Cardiac muscle cell (in vitro differentiated cells and primary cell): Measurements from ENCODE around the gene VPS35. TPM values are rescaled to one million over a fixed set of nuclear protein-coding genes. Genes with fewer than 3 reads are reported as not detected.

Experiments used
- DNase-seq, 2 donors: peaks; one replicate each; pipeline versions ENCODE4 v3.0.0 to v3.0.0-alpha.2; 2010 to 2017; ENCODE audit warnings: low read depth in 1 of 2, low spot score in 1 of 2
- H3K27ac ChIP-seq: fragments of 200-600 bp; sonication (generic); 2 replicates; pipeline ENCODE4 v1.5.1; 2016
- H3K27me3 ChIP-seq: fragments of 200-600 bp; sonication (generic); 2 replicates; pipeline ENCODE4 v1.6.0; 2016; ENCODE audit warnings: control low read depth
- H3K36me3 ChIP-seq: fragments of 200-600 bp; sonication (generic); 2 replicates; pipeline ENCODE4 v1.5.1; 2016; ENCODE audit warnings: control low read depth
- H3K4me1 ChIP-seq: fragments of 200-600 bp; sonication (generic); 2 replicates; pipeline ENCODE4 v1.8.1; 2017; ENCODE audit warnings: low read depth, mild to moderate bottlenecking, mixed run types
- H3K4me3 ChIP-seq: fragments of 200-600 bp; sonication (generic); 2 replicates; pipeline ENCODE4 v1.5.1; 2016; ENCODE audit warnings: mild to moderate bottlenecking
- H3K9me3 ChIP-seq: fragments of 200-600 bp; sonication (generic); 2 replicates; pipeline ENCODE4 v1.5.1; 2017; ENCODE audit warnings: low read depth, mild to moderate bottlenecking, control low read depth
- CTCF ChIP-seq: IDR thresholded peaks from 2 replicates; pipeline ENCODE4 v1.5.1; 2012; ENCODE audit warnings: low read depth, mild to moderate bottlenecking, low read length
- polyA plus RNA-seq: library from polyadenylated mRNA; unstranded; fragments of >200 nt; fragmentation: Nextera tagmentation; extraction: Ambion mirVana; gene quantifications from 2 replicates; pipeline ENCODE4 v1.2.1, GENCODE V29; 2016
- total RNA-seq: library from RNA; depleted of rRNA; stranded (reverse); fragments of >200 nt; gene quantifications from 2 replicates; pipeline ENCODE4 v1.2.3, GENCODE V29; 2016

Gene VPS35
- total and polyA plus RNA-seq, 2 experiments from 2014 or later, result 58.9 to 111 TPM

DNA sequence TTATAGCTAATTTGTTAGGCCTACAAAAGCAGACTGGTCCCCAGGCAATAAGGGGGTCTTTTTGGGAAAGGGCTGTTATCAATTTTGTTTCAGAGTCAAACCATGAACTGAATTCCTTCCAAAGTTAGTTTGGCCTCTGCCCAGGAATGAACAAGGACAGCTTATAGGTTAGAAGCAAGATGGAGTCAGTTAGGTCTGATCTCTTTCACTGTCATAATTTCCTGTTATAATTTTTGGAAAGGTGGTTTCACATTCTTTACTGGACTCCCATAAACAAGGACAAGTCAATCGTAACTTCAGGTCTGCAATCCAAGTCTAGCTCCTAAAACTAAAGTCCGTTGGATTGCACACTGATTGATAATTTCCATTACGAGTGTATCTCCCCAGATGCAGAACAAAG, 37.7 kb downstream of the VPS35 start:
- no peak for DNase-seq
- H3K9me3 ChIP-seq, result no peaks in the 10 kb centered on the region
- H3K4me3 ChIP-seq, result no peak overlapping the region
- TF ChIP-seq CTCF, result no peak
- no peak overlapping the region for H3K27ac ChIP-seq
- no peaks in the 10 kb centered on the region for H3K27me3 ChIP-seq
- no peaks in the 10 kb centered on the region for H3K36me3 ChIP-seq
- H3K4me1 ChIP-seq, result peaks cover 8% of the 10 kb centered on the region

DNA sequence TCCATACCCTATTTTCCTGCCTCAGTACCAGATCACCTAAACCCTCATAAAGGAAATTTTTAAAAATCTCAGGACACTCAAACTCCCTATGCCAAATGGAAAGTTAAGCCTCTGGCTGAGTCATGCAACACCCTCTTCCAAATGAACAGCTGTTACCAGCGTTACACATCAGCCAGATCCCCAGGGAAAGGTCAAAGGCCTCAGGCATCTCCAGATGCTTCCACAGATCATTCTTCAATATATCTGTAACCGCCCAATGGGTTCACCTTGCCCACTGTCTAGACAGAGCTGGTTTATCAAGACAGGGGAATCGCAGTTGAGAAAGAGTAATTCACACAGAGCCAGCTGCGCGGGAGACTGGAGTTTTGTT, 38.7 kb downstream of the VPS35 start:
- peaks cover 8% of the 10 kb centered on the region for H3K4me1 ChIP-seq
- peak in 1 of 2 donors; percentile 52 for DNase-seq
- no peak overlapping the region for H3K4me3 ChIP-seq
- no peak for TF ChIP-seq CTCF
- no peaks in the 10 kb centered on the region for H3K27me3 ChIP-seq
- no peaks in the 10 kb centered on the region for H3K9me3 ChIP-seq
- H3K27ac ChIP-seq, result no peak overlapping the region
- no peaks in the 10 kb centered on the region for H3K36me3 ChIP-seq

- Histone ChIP-seq H3K27me3 (no peaks in the 10 kb centered on the region), H3K4me3 (no peak overlapping the region), H3K27ac (no peak overlapping the region), H3K36me3 (no peaks in the 10 kb centered on the region), H3K9me3 (no peaks in the 10 kb centered on the region), H3K4me1 (peaks cover 8% of the 10 kb centered on the region)
- DNase-seq, result peak in 1 of 2 donors; percentile 70
- no peak for TF ChIP-seq CTCF
Observed at GRCh38 chr16:46649588-46650253, 39.3 kb downstream of the VPS35 start.

GRCh38 chr16:46648656-46649055, 40.3 kb downstream of the VPS35 start:
- no peaks in the 10 kb centered on the region for H3K27me3 ChIP-seq
- H3K27ac ChIP-seq, result no peak overlapping the region
- no peaks in the 10 kb centered on the region for H3K9me3 ChIP-seq
- peaks cover 8% of the 10 kb centered on the region for H3K4me1 ChIP-seq
- H3K36me3 ChIP-seq, result no peaks in the 10 kb centered on the region
- peak in 1 of 2 donors; percentile 5 for DNase-seq
- no peak for TF ChIP-seq CTCF
- H3K4me3 ChIP-seq, result no peak overlapping the region

- Histone ChIP-seq H3K9me3 (no peaks in the 10 kb centered on the region), H3K36me3 (no peaks in the 10 kb centered on the region), H3K4me3 (no peak overlapping the region), H3K4me1 (no peaks in the 10 kb centered on the region), H3K27me3 (peaks cover 9% of the 10 kb centered on the region), H3K27ac (no peak overlapping the region)
- peak in 1 of 2 donors; percentile 16 for DNase-seq
- no peak for TF ChIP-seq CTCF
Observed at GRCh38 chr16:46638947-46639925, 49.7 kb downstream of the VPS35 start.
